HG03066 (cell line): ENCODE measurements around the gene GOLGA3.
"Not testable (repeated sequence)": the region's sequence is repeated elsewhere in the genome, so short reads cannot be mapped to it uniquely, and the experiment has no call there.

Source experiments
- ATAC-seq: cut with Tn5 transposase; IDR thresholded peaks from one replicate; pipeline ENCODE4 v1.9.1; 2021; ENCODE audit warnings: low read depth; ENCODE audit not compliant: unreplicated experiment

GOLGA3 gene

DNA sequence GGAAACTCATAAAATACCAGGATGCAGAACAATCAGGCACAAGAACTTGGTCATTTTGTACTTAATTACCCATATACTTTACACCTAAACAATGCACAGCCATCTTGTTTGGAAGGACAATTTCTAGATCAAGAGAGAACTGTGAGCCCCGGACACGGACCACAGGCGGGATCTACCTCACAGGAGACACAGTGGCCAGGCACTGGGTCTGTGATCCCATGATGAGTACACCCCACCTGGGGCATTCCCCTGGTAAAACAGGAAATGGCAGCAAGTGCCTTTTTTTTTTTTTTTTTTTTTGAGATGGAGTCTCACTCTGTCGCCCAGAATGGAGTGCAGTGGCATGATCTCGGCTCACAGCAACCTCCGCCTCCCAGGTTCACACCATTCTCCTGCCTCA, 15.2 kb downstream of the GOLGA3 start:
- no peak for ATAC-seq

DNA sequence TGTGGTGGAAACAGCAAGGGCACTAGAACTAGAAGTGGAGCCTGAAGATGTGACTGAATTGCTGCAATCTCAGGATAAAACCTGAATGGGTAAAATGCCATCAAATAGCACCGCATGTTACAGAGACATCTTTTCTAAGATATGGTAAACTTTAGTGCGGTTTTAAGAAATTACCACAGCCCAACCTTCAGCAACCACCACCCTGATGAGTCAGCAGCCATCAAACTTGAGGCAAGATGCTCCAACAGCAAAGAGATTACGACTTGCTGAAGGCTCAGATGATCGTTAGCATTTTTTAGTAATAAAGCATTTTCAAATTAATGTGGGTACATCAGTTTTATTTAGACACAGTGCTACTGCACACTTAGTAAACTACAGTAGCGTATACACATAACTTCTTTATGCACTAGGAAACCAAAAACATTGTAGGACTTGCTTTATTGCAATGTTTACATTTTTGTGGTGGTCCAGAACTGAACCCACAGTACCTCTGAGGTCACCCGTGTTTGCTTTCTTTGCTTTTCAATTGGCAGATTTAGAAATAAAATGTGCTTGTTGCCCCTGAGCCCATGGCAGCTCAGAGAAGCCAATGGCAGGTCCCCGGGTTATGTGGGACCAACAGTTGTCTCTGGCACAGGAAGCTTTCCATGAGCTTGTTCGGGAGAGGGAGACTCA, 15.9 kb downstream of the GOLGA3 start:
- ATAC-seq: no peak

DNA sequence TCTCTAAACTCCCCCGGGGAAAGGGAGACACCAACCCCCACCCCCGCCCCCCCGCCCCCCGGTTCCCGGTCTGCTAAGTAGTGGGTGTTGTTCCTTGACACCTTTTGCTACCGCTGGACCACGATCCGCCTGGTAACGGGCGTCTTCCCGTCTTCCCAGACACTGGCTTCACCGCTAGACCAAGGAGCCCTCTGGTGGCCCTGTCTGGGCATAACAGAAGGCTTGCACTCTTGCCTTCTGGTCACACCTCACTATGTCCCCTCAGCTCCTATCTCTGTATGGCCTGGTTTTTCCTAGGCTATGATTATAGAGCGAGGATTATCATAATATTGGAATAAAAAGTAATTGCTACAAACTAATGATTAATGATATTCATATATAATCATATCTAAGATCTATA, 19.3 kb downstream of the GOLGA3 start:
- not testable (repeated sequence) for ATAC-seq

DNA sequence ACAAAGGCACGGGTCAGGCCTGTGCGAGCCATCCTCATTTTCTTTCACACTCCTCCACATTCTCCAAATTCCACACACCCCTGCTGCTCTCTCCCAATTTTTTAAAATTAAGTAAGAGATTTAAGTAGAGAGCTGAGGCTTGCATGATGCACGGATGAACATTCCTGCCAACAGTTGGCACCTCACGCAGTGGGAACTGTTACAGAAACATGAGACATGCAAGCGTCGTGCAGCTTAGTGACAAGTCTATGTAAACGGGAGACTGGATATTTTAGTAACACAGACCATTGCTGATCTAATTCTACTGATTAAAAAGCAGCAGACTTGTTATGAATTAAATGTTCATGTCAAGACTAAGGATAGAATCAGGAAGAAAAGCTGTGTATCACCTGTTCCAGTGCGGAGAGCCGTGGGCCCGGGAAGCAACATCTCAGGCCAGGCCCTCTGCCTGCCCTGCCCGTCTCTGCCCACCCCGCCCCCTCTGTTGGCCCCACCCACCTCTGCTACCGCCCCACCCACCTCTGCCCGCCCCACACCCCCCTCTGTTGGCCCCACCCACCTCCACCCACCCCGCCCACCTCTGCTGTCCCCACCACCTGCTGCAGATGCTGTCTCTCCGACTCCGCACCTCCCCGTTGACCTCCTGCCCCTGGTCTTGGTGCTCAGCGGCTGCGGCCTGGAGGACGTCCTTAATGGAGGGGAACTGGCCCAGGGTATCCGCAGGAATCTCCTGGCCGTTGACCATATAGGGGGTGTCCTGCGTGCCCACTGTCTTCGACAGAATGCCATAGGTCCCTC, 21.2 kb downstream of the GOLGA3 start:
- ATAC-seq: no peak

DNA sequence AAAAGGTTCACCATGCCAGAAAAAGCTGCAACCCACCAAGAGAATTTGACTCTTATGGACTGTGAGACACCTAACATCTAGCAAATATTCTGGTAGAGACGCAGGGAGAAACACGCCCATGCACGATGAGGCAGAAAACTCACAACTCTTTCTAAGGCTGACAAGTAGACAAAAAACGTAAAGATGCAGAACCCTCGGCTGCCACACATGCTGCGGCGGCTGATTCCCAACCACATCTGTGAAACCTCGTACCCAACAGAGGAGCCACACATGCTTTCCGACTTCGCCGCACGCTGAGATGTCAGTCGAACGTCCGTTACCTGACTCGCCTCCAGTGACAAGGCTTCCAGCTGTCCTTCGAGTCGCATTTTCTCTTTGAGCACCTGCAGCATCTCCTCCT, 21.8 kb downstream of the GOLGA3 start:
- ATAC-seq: no peak

DNA sequence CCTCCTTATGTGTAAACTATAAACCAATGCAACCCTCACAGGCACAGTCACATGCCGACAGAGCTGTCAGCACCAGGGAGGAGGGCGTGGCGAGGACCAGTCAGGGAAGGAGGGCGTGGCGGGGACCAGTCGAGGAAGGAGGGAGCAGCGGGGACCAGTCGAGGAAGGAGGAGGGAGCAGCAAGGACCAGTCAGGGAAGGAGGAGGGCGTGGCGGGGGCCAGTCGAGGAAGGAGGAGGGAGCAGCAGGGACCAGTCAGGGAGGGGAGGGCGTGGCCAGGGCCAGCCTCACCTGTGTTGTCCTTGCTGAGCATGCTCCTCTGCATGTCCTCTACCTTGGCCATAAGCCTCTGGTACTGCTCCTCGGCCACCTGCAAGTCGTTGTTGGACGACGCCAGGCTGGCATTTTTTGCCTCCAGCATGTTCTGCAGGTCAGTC, 24.2 kb downstream of the GOLGA3 start:
- ATAC-seq: no peak

DNA sequence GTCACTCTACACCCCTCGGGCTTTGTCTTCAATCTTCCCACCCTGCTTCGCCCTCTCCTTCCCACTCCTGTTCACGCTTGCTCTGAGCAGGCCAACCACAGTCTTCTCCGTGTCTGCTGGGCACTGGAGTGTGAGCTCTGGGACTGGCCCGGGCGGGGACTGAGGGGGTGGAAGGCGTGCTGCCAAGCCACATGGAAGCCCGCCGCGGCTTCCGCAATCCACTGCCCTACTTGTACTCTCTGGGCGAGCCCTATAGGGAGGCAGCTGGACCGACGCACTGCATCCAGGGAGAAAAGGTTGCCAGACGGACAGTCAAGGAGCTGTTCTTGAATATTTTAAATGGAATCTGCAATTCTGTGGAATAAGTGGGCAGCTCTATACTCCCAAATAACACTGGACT, 24.8 kb downstream of the GOLGA3 start:
- no peak for ATAC-seq

DNA sequence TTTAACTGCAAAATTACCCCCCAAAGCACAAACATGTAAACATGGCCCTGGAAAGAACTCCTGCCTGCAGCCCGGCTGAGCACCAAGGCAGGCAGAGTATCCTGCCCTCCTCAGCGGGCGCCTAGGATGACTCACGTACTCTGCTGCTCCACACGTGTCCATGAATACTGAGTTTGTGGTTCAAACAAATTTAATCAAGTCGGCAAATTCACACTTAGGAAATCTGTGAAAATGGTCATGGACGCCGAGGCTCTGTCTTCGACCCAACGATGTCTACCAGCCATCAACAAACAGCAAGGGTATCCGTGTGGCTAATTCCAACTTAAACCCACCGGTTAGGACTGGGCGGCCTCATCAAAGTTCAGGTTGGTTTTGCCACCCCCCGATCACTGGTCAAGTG, 25.5 kb downstream of the GOLGA3 start:
- ATAC-seq: no peak

DNA sequence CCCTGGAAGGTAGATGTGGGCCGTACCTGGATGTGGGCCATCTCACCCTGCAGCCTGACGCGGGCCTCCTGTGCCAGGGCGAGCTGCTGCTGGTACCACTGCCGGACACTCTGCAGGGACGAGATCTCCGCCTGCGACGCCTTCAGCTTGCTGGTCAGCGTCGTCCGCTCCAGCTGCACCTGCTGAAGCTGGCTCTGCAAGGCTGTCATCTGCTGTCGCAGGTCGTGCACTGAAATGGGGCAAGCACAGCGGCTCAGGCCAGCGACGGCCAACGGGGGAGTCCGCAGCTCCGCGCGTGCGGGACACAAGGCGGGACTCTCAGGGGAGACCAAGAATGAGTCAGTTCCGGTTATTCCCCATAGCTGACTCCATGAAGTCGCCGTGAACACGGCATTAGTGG, 26.9 kb downstream of the GOLGA3 start:
- ATAC-seq: no peak

DNA sequence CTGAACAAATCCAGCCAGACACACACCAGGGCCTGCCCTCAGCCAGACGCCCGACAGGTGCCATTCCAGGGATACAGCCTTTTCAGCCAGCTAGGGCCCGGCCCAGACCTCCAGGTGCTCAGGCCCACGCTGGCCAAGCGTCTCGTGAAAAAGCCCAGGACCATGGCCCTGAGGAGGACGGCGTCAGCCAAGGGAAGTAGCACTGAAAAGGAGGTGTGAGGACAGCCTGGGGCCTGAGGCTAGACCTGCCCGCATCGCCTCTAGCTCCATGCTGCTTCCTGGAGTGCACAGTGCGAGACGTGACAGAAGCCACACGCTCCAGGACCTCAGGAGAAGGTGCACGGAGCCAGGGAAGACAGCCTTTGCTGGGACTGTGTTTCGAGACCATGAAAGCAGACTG, 29.8 kb downstream of the GOLGA3 start:
- no peak for ATAC-seq

DNA sequence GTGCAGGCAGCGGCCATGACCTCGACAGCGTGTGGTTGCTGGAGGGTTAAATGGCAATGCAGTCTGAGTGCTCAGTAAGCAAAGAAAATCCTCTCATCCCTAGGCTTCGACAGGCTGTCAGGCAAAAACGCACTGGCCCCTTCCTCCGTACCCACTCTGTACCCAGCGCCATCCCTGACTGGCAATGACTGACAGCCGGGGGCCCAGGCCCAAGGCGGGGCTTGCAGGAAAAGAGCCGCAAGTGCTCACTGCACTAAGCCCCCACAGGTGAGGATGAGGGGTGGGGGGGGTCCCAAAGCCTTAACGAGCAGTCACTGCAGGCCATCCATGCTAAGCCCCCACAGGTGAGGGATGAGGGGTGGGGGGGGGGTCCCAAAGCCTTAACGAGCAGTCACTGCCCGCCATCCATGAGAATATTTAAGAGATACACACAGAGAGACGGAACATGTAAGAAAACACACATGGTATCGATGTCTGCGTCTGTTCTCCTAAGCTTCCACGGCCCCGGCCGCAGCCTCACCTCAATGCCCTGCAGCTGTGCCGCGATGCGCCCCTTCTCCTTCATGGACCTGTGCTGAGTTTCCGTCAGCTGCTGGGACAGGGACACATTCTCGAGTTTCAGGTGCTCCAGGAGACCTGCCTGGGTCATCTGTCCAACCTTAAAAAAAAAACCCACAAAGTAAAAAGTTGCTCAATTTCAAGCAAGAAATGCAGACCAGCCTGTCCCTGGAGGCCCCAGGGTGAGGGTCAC, 30.7 kb downstream of the GOLGA3 start:
- ATAC-seq: no peak

DNA sequence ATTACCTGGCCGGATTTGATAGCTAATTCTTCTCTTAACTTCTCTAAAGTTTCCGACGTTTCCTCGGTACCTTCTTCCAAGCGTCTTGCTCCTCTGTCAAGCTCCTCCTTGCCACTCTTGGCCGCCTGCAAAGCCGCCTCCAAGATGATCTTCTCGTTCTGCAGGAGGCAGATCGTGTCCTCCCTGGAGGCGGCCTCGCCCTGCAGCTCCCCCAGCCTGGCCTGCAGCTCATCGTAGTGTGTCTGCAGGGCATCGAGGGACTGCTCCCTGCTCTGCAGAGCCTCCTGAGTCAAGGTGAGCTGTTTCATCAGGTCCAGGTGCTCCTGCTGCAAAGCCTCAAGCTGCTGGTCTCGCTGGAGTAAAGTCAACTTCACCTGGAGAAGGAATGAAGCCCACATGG, 32.8 kb downstream of the GOLGA3 start:
- ATAC-seq: no peak

DNA sequence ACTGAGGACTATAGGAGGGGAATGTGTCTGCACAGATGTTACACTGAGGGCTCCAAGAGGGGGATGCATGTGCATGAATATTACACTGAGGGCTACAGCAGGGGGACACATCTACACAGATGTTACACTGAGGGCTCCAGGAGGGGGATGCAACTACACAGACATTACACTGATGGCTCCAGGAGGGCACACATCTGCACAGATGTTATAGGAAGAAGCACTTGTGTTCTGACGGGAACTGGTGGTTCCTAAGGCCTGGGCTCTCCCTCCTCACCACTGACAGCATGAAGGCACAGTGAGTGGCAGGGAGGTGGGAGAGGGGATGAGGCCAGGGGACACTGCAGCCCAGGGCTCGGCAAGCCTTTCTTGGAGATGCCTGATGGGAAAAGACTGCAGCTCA, 36.7 kb downstream of the GOLGA3 start:
- not testable (repeated sequence) for ATAC-seq

DNA sequence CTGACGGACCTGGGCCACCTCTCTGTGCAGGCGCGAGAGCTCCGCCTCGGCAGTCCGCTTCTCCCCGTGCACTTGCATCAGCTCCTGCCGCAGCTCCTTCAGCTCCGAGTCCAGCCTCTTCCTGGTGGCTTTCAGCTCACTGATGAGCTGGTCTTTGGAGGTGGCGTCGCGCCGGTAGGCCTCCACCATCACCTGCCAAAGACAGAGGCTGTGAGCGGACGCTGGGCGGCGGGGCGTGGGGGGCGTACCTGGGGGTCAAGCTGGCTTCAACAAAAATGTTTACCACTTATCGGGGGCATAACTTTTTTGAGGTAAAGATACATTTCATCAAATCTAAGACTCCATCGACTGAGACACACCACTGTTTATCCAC, 39.6 kb downstream of the GOLGA3 start:
- no peak for ATAC-seq

DNA sequence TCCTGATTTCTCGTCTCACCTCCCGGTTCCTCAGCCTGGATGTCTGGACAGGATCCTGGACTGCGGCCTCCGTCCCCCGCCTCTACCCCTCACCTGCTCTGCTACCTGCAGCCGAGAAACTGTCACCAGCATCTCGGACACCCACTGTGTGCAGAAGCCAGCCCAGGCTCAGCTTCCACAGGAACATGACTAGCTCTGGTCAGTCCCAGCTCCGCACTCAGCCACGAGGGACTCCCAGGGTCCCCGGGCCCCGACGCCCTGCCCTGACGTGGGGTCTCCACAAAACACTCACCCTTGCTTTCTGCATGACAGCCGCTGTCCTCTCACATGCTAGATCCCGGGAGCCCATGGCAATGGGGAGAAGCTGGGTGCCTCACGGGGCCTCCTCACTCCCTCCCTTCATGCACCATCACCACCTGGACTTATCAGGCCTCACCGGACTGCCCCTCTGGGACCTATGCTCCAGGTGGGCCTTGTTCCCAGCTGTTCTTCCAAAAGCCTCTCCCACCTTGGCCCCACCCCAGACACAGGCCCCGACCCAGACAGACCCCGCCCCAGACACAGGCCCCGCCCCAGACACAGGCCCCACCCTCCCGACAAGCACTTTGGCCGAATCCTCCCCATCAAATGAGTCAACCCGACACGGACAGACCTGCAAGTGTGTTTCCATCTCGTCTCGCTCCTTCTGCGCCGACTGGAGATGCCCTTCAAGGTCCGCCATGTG, 40.1 kb downstream of the GOLGA3 start:
- ATAC-seq: no peak

DNA sequence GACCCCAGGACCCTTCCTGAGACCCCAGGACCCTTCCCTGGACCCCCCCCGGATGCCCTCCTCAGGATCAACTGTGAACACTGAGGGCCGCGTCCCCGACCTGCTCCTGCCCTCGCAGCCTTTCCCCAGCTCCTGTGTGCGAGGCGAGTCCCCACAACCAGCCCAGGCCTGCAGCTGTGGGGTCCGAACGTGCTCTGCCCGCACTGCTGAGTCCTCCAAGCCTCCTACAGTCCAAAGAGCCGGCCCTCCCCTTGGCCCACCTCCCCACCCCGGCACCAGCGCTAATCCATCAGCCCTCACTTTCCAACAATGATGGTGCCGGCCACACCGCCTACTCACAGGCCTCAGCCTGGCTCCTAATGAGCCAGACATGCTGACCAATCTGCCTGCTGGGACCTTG, 40.8 kb downstream of the GOLGA3 start:
- no peak for ATAC-seq

DNA sequence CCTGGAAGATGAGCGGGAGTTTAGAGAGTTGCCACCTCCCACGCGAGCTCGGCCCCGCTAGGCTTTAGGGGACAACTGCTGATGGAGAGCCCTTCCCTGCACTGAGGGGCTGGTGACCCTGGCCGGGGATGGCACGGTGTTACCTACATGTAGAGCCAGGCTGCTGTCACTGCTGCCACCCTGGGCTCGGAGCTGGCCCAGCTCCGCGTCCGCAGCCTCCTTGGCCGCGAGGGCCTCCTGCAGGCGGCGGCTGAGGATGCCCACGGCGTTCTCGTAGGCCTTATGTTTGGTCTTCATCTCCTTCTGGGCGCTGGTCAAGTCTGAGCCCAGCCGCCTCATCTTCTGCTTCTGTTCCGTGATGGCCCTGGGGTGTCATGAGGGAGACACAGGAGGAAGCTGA, 42.5 kb downstream of the GOLGA3 start:
- ATAC-seq: no peak

DNA sequence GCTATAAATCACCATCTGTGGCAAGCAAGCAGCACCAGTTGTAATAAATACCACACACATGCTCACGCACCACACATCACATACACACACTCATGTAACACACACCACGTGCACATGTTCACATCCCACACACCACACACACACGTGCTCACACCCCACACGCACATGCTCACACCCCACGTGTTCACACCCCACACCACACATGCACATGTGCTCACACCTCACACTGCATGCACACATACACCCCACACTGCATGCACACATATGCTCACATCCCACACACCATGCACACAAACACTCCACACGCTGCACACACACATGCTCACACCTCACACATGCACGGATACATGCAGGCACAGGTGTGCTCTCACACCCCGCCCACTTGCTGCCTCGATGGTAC, 44.1 kb downstream of the GOLGA3 start:
- ATAC-seq: no peak

DNA sequence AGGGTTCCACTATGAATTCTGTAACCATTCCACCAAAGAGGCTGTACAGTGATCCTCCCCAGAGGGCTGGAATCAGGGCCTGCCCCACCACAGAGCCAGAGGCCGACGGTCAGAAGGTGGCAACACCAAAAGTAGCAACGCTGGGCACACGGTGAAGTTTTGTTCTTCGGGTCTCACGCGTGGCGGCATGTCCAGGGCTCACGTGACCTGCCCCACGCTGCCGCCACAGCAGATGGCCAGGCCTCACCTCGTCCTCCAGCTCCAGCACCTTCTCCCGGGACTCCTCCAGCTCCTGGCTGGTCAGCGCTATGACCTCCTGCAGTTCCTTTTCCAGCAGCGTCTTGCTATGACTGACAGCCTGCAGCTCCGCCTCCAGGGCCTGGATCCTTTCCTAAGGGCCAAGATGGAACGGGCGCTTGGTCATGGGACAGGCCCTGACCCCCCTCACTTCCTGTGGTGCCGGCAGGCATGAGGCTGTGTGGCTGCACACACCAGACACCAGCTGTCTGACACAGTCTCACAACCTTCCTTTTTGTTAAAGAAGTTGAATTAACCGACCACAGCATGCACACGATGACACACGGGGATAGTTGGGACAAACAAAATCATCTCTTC, 44.6 kb downstream of the GOLGA3 start:
- ATAC-seq: no peak

DNA sequence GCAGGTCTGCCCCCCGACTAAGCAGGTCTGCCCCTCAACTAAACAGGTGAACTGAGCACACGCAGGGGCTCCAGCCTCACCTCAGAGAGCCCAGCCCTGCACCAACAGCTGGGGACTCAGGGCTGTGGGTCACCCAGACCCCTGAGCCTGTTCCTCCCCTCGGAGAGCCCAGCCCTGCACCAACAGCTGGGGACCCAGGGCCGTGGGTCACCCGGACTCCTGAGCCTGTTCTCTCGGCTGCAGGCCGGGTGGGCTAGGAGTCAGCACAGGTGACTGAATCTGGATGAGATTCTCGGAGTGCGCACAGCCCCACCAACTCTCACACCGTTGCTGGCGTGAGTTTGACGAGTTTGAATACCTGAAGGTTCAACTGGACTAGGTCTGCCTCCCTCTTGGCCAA, 46.7 kb downstream of the GOLGA3 start:
- no peak for ATAC-seq
